IgD-negative memory B cell (primary cell): ENCODE results near the gene GFRA4. TPM values are rescaled to one million over a fixed set of nuclear protein-coding genes. Genes with fewer than 3 reads are reported as not detected.

Experiments
- H3K27ac Mint-ChIP-seq, 3 donors: one replicate each; pipeline ENCODE4 v1.8.0; 2020 to 2022; ENCODE audit warnings: mild to moderate bottlenecking in 3 of 3, mixed read lengths in 3 of 3, moderate library complexity in 1 of 3
- H3K27me3 Mint-ChIP-seq: one replicate; pipeline ENCODE4 v1.8.0; 2021; ENCODE audit warnings: mixed read lengths
- H3K36me3 Mint-ChIP-seq: one replicate; pipeline ENCODE4 v1.8.0; 2020; ENCODE audit warnings: mild to moderate bottlenecking, mixed read lengths
- H3K4me1 Mint-ChIP-seq, 3 donors: one replicate each; pipeline ENCODE4 v1.8.0; 2020 to 2022; ENCODE audit warnings: mixed read lengths in 3 of 3, mild to moderate bottlenecking in 1 of 3
- H3K4me3 Mint-ChIP-seq, 4 donors: one replicate each; pipeline ENCODE4 v1.8.0; 2020 to 2022; ENCODE audit warnings: mild to moderate bottlenecking in 4 of 4, mixed read lengths in 4 of 4, moderate library complexity in 3 of 4
- H3K9me3 Mint-ChIP-seq, 3 donors: one replicate each; pipeline ENCODE4 v1.8.0; 2020 to 2021; ENCODE audit warnings: mixed read lengths in 3 of 3, mild to moderate bottlenecking in 1 of 3
- polyA plus RNA-seq: library from polyadenylated mRNA; unstranded; fragments of 300-500 nt; fragmentation: Illumina TruSeq; gene quantifications from one replicate; pipeline ENCODE4 v1.2.3, GENCODE V29; 2021

GFRA4 gene
- polyA plus RNA-seq, 1 donor from 2014 or later: not detected

DNA sequence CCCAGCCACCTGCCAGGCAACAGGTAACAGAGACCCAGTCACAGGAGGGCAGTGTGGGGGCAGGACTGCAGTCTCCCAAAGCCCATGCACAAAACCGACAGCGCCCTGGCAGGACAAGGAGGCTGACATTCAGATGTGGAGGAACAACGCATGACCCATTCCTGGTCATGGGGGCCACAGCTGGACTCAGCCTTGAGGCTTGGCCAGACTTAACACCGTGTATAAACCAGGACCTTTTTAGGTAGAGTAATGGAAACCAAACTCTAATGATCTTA lies 8.1 kb downstream of the GFRA4 start:
- H3K4me3 Mint-ChIP-seq: no peak overlapping the region
- no peaks in the 10 kb centered on the region for H3K36me3 Mint-ChIP-seq
- H3K27ac Mint-ChIP-seq: no peak overlapping the region
- H3K27me3 Mint-ChIP-seq: peaks cover 11% of the 10 kb centered on the region
- H3K9me3 Mint-ChIP-seq: peaks cover 0 to 10% (median 4%) of the 10 kb centered on the region in 3 donors
- H3K4me1 Mint-ChIP-seq: peaks cover 6 to 10% (median 9%) of the 10 kb centered on the region in 3 donors

DNA sequence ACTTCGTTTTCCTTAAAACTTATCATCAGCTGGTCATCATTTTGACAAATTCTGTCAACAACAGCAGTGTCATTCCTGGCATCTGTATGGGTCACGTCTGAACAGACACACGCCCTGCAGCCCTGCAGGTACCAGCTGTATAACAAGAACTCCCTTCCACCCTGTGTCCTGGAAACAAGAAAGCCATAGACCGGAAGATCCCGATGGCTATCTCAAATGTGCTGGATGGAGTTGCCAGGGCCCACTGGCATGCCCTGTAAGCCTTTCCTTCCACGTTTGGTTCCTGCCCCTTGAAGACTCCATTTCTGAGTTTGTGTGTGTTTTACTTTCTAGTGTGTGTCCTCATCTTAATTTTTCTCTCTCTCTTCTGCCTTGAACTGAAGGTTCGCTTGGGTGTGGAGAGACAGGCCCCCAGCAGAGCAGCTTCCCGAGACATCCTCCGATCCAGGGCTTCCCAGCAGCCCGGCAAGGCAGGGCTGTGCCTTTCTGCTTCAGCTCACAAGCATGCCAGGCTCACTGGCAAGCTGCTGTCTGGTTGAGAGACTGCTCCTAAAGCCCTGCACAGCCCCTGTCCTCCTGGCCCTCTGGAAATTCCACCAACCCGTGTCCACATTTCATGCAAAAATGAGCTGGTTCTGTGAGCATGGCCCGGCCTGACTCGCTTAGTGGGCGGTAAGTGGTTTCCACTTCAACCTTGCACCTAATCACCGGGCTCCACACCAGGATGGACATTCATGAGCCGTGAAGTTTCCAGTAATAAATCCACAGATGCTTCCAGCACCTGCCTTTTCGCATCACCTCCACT lies 8.7 kb downstream of the GFRA4 start:
- Mint-ChIP-seq H3K9me3 (peaks cover 0 to 10% (median 4%) of the 10 kb centered on the region in 3 donors), H3K4me1 (peaks cover 6 to 10% (median 9%) of the 10 kb centered on the region in 3 donors), H3K36me3 (no peaks in the 10 kb centered on the region), H3K27ac (peak overlapping the region in 1 of 3 donors; percentile 63), H3K27me3 (peaks cover 11% of the 10 kb centered on the region), H3K4me3 (peak overlapping the region in 1 of 4 donors; percentile 15)

- Mint-ChIP-seq H3K36me3 (no peaks in the 10 kb centered on the region), H3K4me3 (no peak overlapping the region), H3K4me1 (peaks cover 4 to 6% (median 4%) of the 10 kb centered on the region in 3 donors), H3K27ac (no peak overlapping the region), H3K27me3 (peaks cover 7% of the 10 kb centered on the region), H3K9me3 (peaks cover 0 to 10% (median 4%) of the 10 kb centered on the region in 3 donors)
Measured at GRCh38 chr20:3653921-3654320, 9.3 kb downstream of the GFRA4 start.

DNA sequence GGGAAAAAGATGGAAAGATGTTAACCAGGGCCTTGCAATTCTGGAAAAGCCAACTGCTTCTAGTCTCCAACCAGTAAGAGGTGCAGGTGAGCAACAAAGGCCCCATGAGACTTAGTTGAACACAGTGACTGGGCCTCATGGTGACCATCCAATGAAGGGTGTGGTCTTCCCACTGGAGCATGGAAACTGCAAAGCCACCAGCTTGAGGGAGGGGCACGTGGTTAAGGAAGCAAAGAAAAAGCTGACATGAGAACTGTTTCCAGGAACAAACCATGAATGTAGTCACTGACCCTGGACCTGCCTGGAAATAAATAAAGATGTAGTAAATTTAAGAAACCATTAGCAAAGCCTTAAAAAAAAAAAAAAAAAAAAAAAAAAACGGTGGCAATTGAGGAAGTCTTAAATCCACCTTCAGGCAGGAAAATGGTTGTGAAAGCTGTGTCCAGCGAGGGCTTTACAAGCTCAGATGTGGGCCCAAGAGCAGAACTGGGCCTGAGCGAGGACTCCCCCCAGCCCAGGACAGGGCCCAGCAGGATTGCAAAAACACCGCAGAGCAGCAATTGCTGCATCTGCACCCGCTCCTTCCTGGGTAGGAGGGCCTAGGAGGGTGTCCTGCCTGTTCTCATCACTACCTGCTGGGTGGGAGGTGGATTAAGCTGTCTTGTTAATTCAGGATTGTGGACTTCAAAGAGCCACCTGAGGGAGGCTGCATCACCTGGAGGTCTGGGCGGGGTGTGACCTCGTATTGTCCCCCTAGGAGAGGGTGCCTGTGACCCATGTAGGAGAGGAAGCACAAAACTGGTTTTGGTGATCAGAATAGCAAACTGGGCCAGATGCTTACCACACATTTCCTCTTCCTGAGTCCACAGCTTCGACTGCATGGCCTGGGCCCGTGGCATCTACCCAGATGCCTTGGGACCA lies 10.3 kb downstream of the GFRA4 start:
- H3K9me3 Mint-ChIP-seq: peaks cover 0 to 10% (median 4%) of the 10 kb centered on the region in 3 donors
- no peak overlapping the region for H3K4me3 Mint-ChIP-seq
- peaks cover 1% of the 10 kb centered on the region for H3K36me3 Mint-ChIP-seq
- H3K4me1 Mint-ChIP-seq: peaks cover 0 to 3% (median 1%) of the 10 kb centered on the region in 3 donors
- no peak overlapping the region for H3K27ac Mint-ChIP-seq
- peaks cover 5% of the 10 kb centered on the region for H3K27me3 Mint-ChIP-seq

- H3K27me3 Mint-ChIP-seq: peaks cover 3% of the 10 kb centered on the region
- H3K27ac Mint-ChIP-seq: no peak overlapping the region
- H3K4me3 Mint-ChIP-seq: no peak overlapping the region
- H3K4me1 Mint-ChIP-seq: peaks cover 0 to 3% (median 1%) of the 10 kb centered on the region in 3 donors
- H3K9me3 Mint-ChIP-seq: peaks cover 0 to 10% (median 4%) of the 10 kb centered on the region in 3 donors
- peaks cover 5% of the 10 kb centered on the region for H3K36me3 Mint-ChIP-seq
Measured at GRCh38 chr20:3652221-3652620, 11.0 kb downstream of the GFRA4 start.

- Mint-ChIP-seq H3K4me1 (peaks cover 0 to 3% (median 1%) of the 10 kb centered on the region in 3 donors), H3K27me3 (peaks cover under 1% of the 10 kb centered on the region), H3K4me3 (no peak overlapping the region), H3K36me3 (peaks cover 6% of the 10 kb centered on the region), H3K9me3 (peaks cover 0 to 10% (median 4%) of the 10 kb centered on the region in 3 donors), H3K27ac (peak overlapping the region in 1 of 3 donors; percentile 77)
Measured at GRCh38 chr20:3651204-3651962, 11.8 kb downstream of the GFRA4 start.

- H3K4me1 Mint-ChIP-seq: peaks cover 0 to 3% (median 1%) of the 10 kb centered on the region in 3 donors
- H3K27ac Mint-ChIP-seq: no peak overlapping the region
- H3K36me3 Mint-ChIP-seq: peaks cover 8% of the 10 kb centered on the region
- H3K27me3 Mint-ChIP-seq: no peaks in the 10 kb centered on the region
- H3K9me3 Mint-ChIP-seq: peaks cover 0 to 10% (median 4%) of the 10 kb centered on the region in 3 donors
- H3K4me3 Mint-ChIP-seq: no peak overlapping the region
Measured at GRCh38 chr20:3648951-3649350, 14.2 kb downstream of the GFRA4 start.

- Mint-ChIP-seq H3K4me3 (no peak overlapping the region), H3K9me3 (peaks cover 0 to 4% (median 3%) of the 10 kb centered on the region in 3 donors), H3K27me3 (no peaks in the 10 kb centered on the region), H3K27ac (no peak overlapping the region), H3K4me1 (peaks cover 0 to 3% (median 1%) of the 10 kb centered on the region in 3 donors), H3K36me3 (peaks cover 11% of the 10 kb centered on the region)
Measured at GRCh38 chr20:3647473-3647872, 15.7 kb downstream of the GFRA4 start.

DNA sequence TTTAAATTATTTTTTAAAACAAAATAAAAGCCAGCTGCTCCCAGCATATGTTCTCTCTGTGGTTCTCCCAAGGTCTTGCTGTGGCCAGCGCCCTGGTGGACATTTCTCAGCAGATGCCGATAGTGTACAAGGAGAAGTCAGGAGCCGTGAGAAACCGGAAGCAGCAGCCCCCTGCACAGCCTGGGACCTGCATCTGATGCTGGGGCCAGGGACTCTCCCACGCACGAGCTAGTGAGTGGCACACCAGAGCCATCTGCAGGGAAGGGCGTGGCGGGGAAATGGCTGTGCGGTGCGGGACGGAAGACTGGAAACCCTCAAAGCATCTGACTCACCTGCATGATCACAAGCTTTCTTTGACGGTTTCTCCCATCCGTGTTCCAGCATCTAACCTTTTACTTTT lies 16.5 kb downstream of the GFRA4 start:
- Mint-ChIP-seq H3K9me3 (peaks cover 0 to 2% (median 0%) of the 10 kb centered on the region in 3 donors), H3K4me1 (no peaks in the 10 kb centered on the region), H3K27ac (no peak overlapping the region), H3K4me3 (no peak overlapping the region), H3K27me3 (no peaks in the 10 kb centered on the region), H3K36me3 (peaks cover 13% of the 10 kb centered on the region)

DNA sequence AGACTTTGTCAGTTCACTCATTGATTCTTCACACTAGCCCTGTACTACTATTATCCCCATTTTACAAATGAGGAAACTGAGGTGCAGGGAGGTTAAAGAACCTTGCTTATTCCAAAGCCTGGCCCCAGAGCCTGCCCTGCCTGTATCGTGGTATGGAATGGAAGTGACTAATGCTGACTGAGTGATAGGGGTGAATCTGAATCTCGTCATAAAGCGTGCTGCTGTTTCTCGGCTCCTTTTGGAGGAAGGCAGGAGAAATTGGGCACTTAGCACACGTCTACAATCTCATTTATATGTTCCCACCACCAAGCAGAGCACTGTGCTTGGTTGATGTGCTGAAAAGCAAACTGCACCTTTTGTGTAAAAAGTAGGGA lies 17.1 kb downstream of the GFRA4 start:
- no peak overlapping the region for H3K4me3 Mint-ChIP-seq
- no peak overlapping the region for H3K27ac Mint-ChIP-seq

DNA sequence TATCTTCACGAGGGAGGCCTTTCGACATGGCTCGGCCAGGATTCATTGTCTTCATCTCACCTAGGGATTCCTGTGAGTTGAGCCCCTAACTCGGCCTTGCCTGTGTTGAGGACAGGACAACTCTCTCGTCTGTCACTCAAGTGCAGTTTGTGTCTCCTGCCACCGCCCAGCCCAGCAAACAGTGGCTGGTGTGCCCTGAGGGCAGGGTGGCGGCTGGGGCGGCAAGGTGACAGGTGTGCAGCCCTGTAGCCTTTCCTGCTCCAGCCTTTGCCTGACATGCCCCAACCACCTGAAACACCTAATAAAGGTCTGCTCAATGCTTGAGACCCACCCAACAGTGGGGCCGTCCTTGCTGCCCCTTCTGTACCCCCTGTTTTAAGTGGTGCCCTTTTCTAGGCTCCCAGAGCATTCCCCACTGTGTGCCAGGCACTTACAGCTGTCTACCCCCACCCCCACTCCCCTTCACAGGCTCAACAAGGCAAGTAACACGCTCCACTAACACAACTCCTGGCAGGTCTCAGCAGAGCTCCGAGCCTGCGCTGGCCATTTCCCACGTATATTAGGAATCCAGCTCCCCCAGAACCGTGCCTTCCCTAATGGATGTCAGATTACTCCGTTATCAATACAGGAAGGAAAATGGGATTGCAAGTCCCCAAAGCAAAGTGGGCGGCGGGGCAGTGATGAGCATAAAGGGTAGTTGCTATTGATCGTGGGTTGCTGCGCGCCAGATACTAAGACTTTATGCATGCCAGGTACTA lies 17.7 kb downstream of the GFRA4 start:
- Mint-ChIP-seq H3K36me3 (peaks cover 16% of the 10 kb centered on the region), H3K4me3 (no peak overlapping the region), H3K27me3 (no peaks in the 10 kb centered on the region), H3K9me3 (peaks cover 0 to 2% (median 0%) of the 10 kb centered on the region in 3 donors), H3K27ac (no peak overlapping the region), H3K4me1 (peaks cover 0 to 2% (median 0%) of the 10 kb centered on the region in 3 donors)

More for the DNA sequence above, 17.1 kb downstream of the GFRA4 start:
- H3K4me1 Mint-ChIP-seq: no peaks in the 10 kb centered on the region
- H3K9me3 Mint-ChIP-seq: peaks cover 0 to 2% (median 0%) of the 10 kb centered on the region in 3 donors
- peaks cover 13% of the 10 kb centered on the region for H3K36me3 Mint-ChIP-seq
- H3K27me3 Mint-ChIP-seq: no peaks in the 10 kb centered on the region

GRCh38 chr20:3640259-3640658 lies 22.9 kb downstream of the GFRA4 start:
- Mint-ChIP-seq H3K4me3 (no peak overlapping the region), H3K4me1 (peaks cover 0 to 2% (median 0%) of the 10 kb centered on the region in 3 donors), H3K27ac (no peak overlapping the region), H3K36me3 (peaks cover 14% of the 10 kb centered on the region), H3K27me3 (no peaks in the 10 kb centered on the region), H3K9me3 (peaks cover 0 to 2% (median 0%) of the 10 kb centered on the region in 3 donors)

GRCh38 chr20:3635346-3635745 lies 27.9 kb downstream of the GFRA4 start:
- peaks cover 6% of the 10 kb centered on the region for H3K36me3 Mint-ChIP-seq

DNA sequence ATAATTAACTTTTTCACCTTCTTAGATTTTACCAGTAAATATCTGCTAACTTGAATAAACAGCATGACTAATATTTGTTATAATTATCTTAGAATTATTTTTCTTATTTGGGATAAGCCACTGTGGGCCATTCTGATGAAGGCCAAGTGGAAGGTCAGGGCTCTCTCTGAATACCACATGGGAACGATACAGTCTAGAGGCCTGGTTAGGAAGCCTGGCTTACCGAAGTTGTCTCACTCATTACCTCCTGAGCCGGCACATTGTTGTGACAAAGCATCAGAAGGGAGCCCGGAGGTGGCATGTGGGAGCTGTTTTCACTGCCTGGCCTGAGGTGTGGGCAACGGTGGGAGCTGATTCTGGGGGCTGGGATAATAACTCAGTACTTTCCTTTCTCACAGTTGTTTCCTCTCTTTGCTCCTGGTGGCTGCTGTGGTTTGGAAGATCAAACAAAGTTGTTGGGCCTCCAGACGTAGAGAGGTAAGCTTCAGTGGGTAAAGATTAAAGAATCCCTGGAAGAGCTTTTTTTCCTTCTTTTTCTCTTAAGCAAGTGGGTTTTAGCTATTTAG lies 29.2 kb downstream of the GFRA4 start:
- Mint-ChIP-seq H3K4me3 (no peak overlapping the region), H3K27me3 (no peaks in the 10 kb centered on the region), H3K27ac (no peak overlapping the region), H3K9me3 (no peaks in the 10 kb centered on the region), H3K36me3 (peaks cover 6% of the 10 kb centered on the region), H3K4me1 (no peaks in the 10 kb centered on the region)

More at GRCh38 chr20:3635346-3635745, 27.9 kb downstream of the GFRA4 start:
- no peaks in the 10 kb centered on the region for H3K4me1 Mint-ChIP-seq
- H3K27ac Mint-ChIP-seq: no peak overlapping the region
- no peaks in the 10 kb centered on the region for H3K27me3 Mint-ChIP-seq
- H3K4me3 Mint-ChIP-seq: no peak overlapping the region
- no peaks in the 10 kb centered on the region for H3K9me3 Mint-ChIP-seq
